ENCODE results near the gene MTARC1. TPM values are rescaled to one million over a fixed set of nuclear protein-coding genes. Genes with fewer than 3 reads are reported as not detected.

The MTARC1 gene
- total RNA-seq: not detected
- polyA plus RNA-seq: not detected

- Histone ChIP-seq H3K27ac (ENCODE audit: low read depth, low read length) (no peak within 1 kb of the TSS), H3K36me3 (ENCODE audit: insufficient read depth, low read length) (no peaks in the 10 kb centered on the region), H3K4me1 (ENCODE audit: insufficient read depth, low read length) (no peaks in the 10 kb centered on the region), H3K4me3 (ENCODE audit: low read length) (no peak within 1 kb of the TSS), H3K9me3 (ENCODE audit: low read length) (no peaks in the 10 kb centered on the region), H3K27me3 (ENCODE audit: insufficient read depth, low read length, poor library complexity, severe bottlenecking) (no peaks in the 10 kb centered on the region)
- H3K27me3 Mint-ChIP-seq: peaks cover 21 to 53% of the 10 kb centered on the region in 2 donors
- no peak within 1 kb of the TSS for H3K27ac Mint-ChIP-seq
- DNase-seq: no peak
- ChIA-PET CTCF (no interaction called here), POLR2A (no interaction called here)
- peak within 1 kb of the TSS in 1 of 7 donors; percentile 27 for H3K4me3 Mint-ChIP-seq
- H3K9me3 Mint-ChIP-seq: peaks cover 0 to 4% (median 0%) of the 10 kb centered on the region in 5 donors
- H3K36me3 Mint-ChIP-seq: no peaks in the 10 kb centered on the region
- no peaks in the 10 kb centered on the region for H3K4me1 Mint-ChIP-seq
Observed at GRCh38 chr1:220786337-220787068, at the start of gene MTARC1. Gene MTARC1, plus strand, starts transcription at chr1:220786913. Its CDS starts 32 bp downstream, at chr1:220786945.

- CTCF ChIA-PET: no interaction called here
- Mint-ChIP-seq H3K27ac (no peak overlapping the region), H3K4me1 (no peaks in the 10 kb centered on the region), H3K9me3 (no peaks in the 10 kb centered on the region), H3K4me3 (no peak overlapping the region), H3K27me3 (peaks cover 3 to 47% of the 10 kb centered on the region in 2 donors), H3K36me3 (no peaks in the 10 kb centered on the region)
- H3K27ac ChIP-seq (ENCODE audit: low read depth, low read length): no peak overlapping the region
- no peak for DNase-seq
- no peaks in the 10 kb centered on the region for H3K4me1 ChIP-seq (ENCODE audit: insufficient read depth, low read length)
- H3K36me3 ChIP-seq (ENCODE audit: insufficient read depth, low read length): no peaks in the 10 kb centered on the region
- H3K4me3 ChIP-seq (ENCODE audit: low read length): no peak overlapping the region
- peaks cover 2% of the 10 kb centered on the region for H3K27me3 ChIP-seq (ENCODE audit: insufficient read depth, low read length, poor library complexity, severe bottlenecking)
- no peaks in the 10 kb centered on the region for H3K9me3 ChIP-seq (ENCODE audit: low read length)
- POLR2A ChIA-PET: no interaction called here
Observed at GRCh38 chr1:220741349-220741748, 45.4 kb upstream of the MTARC1 start.

GRCh38 chr1:220741825-220742224, 44.9 kb upstream of the MTARC1 start:
- no peaks in the 10 kb centered on the region for H3K9me3 Mint-ChIP-seq
- H3K36me3 Mint-ChIP-seq: no peaks in the 10 kb centered on the region
- H3K4me1 ChIP-seq (ENCODE audit: insufficient read depth, low read length): no peaks in the 10 kb centered on the region
- CTCF ChIA-PET: no interaction called here
- no peak overlapping the region for H3K27ac ChIP-seq (ENCODE audit: low read depth, low read length)
- DNase-seq: no peak
- no peaks in the 10 kb centered on the region for H3K9me3 ChIP-seq (ENCODE audit: low read length)
- POLR2A ChIA-PET: no interaction called here
- H3K4me3 ChIP-seq (ENCODE audit: low read length): no peak overlapping the region
- peaks cover 6 to 52% of the 10 kb centered on the region in 2 donors for H3K27me3 Mint-ChIP-seq
- H3K4me1 Mint-ChIP-seq: no peaks in the 10 kb centered on the region
- H3K36me3 ChIP-seq (ENCODE audit: insufficient read depth, low read length): no peaks in the 10 kb centered on the region
- no peak overlapping the region for H3K4me3 Mint-ChIP-seq
- peaks cover 7% of the 10 kb centered on the region for H3K27me3 ChIP-seq (ENCODE audit: insufficient read depth, low read length, poor library complexity, severe bottlenecking)
- no peak overlapping the region for H3K27ac Mint-ChIP-seq

GRCh38 chr1:220742520-220742919, 44.2 kb upstream of the MTARC1 start:
- no peak overlapping the region for H3K27ac Mint-ChIP-seq
- CTCF ChIA-PET: no interaction called here
- Histone ChIP-seq H3K36me3 (ENCODE audit: insufficient read depth, low read length) (no peaks in the 10 kb centered on the region), H3K27me3 (ENCODE audit: insufficient read depth, low read length, poor library complexity, severe bottlenecking) (peaks cover 10% of the 10 kb centered on the region), H3K27ac (ENCODE audit: low read depth, low read length) (no peak overlapping the region), H3K9me3 (ENCODE audit: low read length) (no peaks in the 10 kb centered on the region), H3K4me3 (ENCODE audit: low read length) (no peak overlapping the region), H3K4me1 (ENCODE audit: insufficient read depth, low read length) (no peaks in the 10 kb centered on the region)
- H3K36me3 Mint-ChIP-seq: no peaks in the 10 kb centered on the region
- peaks cover 0 to 2% (median under 1%) of the 10 kb centered on the region in 3 donors for H3K4me1 Mint-ChIP-seq
- no peak overlapping the region for H3K4me3 Mint-ChIP-seq
- no peak for DNase-seq
- POLR2A ChIA-PET: no interaction called here
- no peaks in the 10 kb centered on the region for H3K9me3 Mint-ChIP-seq
- peaks cover 12 to 59% of the 10 kb centered on the region in 2 donors for H3K27me3 Mint-ChIP-seq

GRCh38 chr1:220746851-220747250, 39.9 kb upstream of the MTARC1 start:
- Mint-ChIP-seq H3K36me3 (no peaks in the 10 kb centered on the region), H3K4me1 (peaks cover 3 to 15% (median 13%) of the 10 kb centered on the region in 3 donors), H3K9me3 (no peaks in the 10 kb centered on the region), H3K27me3 (peaks cover 19 to 80% of the 10 kb centered on the region in 2 donors), H3K27ac (no peak overlapping the region), H3K4me3 (no peak overlapping the region)
- Histone ChIP-seq H3K9me3 (ENCODE audit: low read length) (no peaks in the 10 kb centered on the region), H3K27me3 (ENCODE audit: insufficient read depth, low read length, poor library complexity, severe bottlenecking) (peaks cover 14% of the 10 kb centered on the region), H3K27ac (ENCODE audit: low read depth, low read length) (no peak overlapping the region), H3K4me1 (ENCODE audit: insufficient read depth, low read length) (peaks cover 4% of the 10 kb centered on the region), H3K4me3 (ENCODE audit: low read length) (no peak overlapping the region), H3K36me3 (ENCODE audit: insufficient read depth, low read length) (no peaks in the 10 kb centered on the region)
- no peak for DNase-seq
- ChIA-PET POLR2A (no interaction called here), CTCF (interaction anchor here (1.5 kb wide), 1 partner anchor 10 kb away, joined by 3 read pairs; no protein-coding TSS in a partner anchor)

- Mint-ChIP-seq H3K27me3 (peaks cover 22 to 82% of the 10 kb centered on the region in 2 donors), H3K4me1 (peaks cover 3 to 15% (median 13%) of the 10 kb centered on the region in 3 donors), H3K36me3 (no peaks in the 10 kb centered on the region), H3K9me3 (no peaks in the 10 kb centered on the region), H3K4me3 (peak overlapping the region in 2 of 7 donors; percentile 31 to 42), H3K27ac (no peak overlapping the region)
- ChIA-PET POLR2A (no interaction called here), CTCF (no interaction called here)
- peaks cover 4% of the 10 kb centered on the region for H3K4me1 ChIP-seq (ENCODE audit: insufficient read depth, low read length)
- no peaks in the 10 kb centered on the region for H3K9me3 ChIP-seq (ENCODE audit: low read length)
- no peaks in the 10 kb centered on the region for H3K36me3 ChIP-seq (ENCODE audit: insufficient read depth, low read length)
- H3K4me3 ChIP-seq (ENCODE audit: low read length): no peak overlapping the region
- peaks cover 14% of the 10 kb centered on the region for H3K27me3 ChIP-seq (ENCODE audit: insufficient read depth, low read length, poor library complexity, severe bottlenecking)
- no peak for DNase-seq
- H3K27ac ChIP-seq (ENCODE audit: low read depth, low read length): no peak overlapping the region
Observed at GRCh38 chr1:220747437-220748088, 39.1 kb upstream of the MTARC1 start.

- H3K4me1 Mint-ChIP-seq: peaks cover 3 to 15% (median 13%) of the 10 kb centered on the region in 3 donors
- H3K9me3 Mint-ChIP-seq: no peaks in the 10 kb centered on the region
- H3K36me3 ChIP-seq (ENCODE audit: insufficient read depth, low read length): no peaks in the 10 kb centered on the region
- no peaks in the 10 kb centered on the region for H3K36me3 Mint-ChIP-seq
- peaks cover 4% of the 10 kb centered on the region for H3K4me1 ChIP-seq (ENCODE audit: insufficient read depth, low read length)
- CTCF ChIA-PET: no interaction called here
- POLR2A ChIA-PET: no interaction called here
- peak within 1 kb of the TSS in 5 of 7 donors; percentile 31 to 56 (median 42) for H3K4me3 Mint-ChIP-seq
- no peaks in the 10 kb centered on the region for H3K9me3 ChIP-seq (ENCODE audit: low read length)
- H3K27ac Mint-ChIP-seq: no peak within 1 kb of the TSS
- no peak for DNase-seq
- no peak within 1 kb of the TSS for H3K27ac ChIP-seq (ENCODE audit: low read depth, low read length)
- peaks cover 14% of the 10 kb centered on the region for H3K27me3 ChIP-seq (ENCODE audit: insufficient read depth, low read length, poor library complexity, severe bottlenecking)
- peaks cover 25 to 74% of the 10 kb centered on the region in 2 donors for H3K27me3 Mint-ChIP-seq
- H3K4me3 ChIP-seq (ENCODE audit: low read length): no peak within 1 kb of the TSS
Observed at GRCh38 chr1:220748089-220748934, 38.4 kb upstream of the MTARC1 start, which contains the start of gene MTARC2. Gene MTARC2, plus strand, starts transcription at chr1:220748322. Its CDS starts 210 bp downstream, at chr1:220748532.

- Mint-ChIP-seq H3K4me1 (peaks cover 3 to 15% (median 13%) of the 10 kb centered on the region in 3 donors), H3K4me3 (peak overlapping the region in 5 of 7 donors; percentile 20 to 56 (median 42)), H3K27ac (no peak overlapping the region), H3K27me3 (peaks cover 28 to 68% of the 10 kb centered on the region in 2 donors), H3K36me3 (no peaks in the 10 kb centered on the region), H3K9me3 (no peaks in the 10 kb centered on the region)
- POLR2A ChIA-PET: no interaction called here
- Histone ChIP-seq H3K9me3 (ENCODE audit: low read length) (no peaks in the 10 kb centered on the region), H3K4me3 (ENCODE audit: low read length) (no peak overlapping the region), H3K4me1 (ENCODE audit: insufficient read depth, low read length) (peaks cover 4% of the 10 kb centered on the region), H3K27me3 (ENCODE audit: insufficient read depth, low read length, poor library complexity, severe bottlenecking) (peaks cover 14% of the 10 kb centered on the region), H3K36me3 (ENCODE audit: insufficient read depth, low read length) (no peaks in the 10 kb centered on the region), H3K27ac (ENCODE audit: low read depth, low read length) (no peak overlapping the region)
- CTCF ChIA-PET: no interaction called here
- no peak for DNase-seq
Observed at GRCh38 chr1:220748936-220749335, 37.8 kb upstream of the MTARC1 start.

Data from CD8-positive, alpha-beta memory T cell (primary cell).